HG03280 (cell line): ENCODE data around the gene ZNF335.
"Not testable (repeated sequence)": the region's sequence is repeated elsewhere in the genome, so short reads cannot be mapped to it uniquely, and the experiment has no call there.

ENCODE experiments used
- ATAC-seq: cut with Tn5 transposase; IDR thresholded peaks from one replicate; pipeline ENCODE4 v1.9.1; 2021; ENCODE audit warnings: mild to moderate bottlenecking, moderate library complexity; ENCODE audit not compliant: unreplicated experiment

Gene ZNF335

GRCh38 chr20:45971425-45971674 lies 653 bp downstream of the ZNF335 start:
- peak; percentile 28 for ATAC-seq

DNA sequence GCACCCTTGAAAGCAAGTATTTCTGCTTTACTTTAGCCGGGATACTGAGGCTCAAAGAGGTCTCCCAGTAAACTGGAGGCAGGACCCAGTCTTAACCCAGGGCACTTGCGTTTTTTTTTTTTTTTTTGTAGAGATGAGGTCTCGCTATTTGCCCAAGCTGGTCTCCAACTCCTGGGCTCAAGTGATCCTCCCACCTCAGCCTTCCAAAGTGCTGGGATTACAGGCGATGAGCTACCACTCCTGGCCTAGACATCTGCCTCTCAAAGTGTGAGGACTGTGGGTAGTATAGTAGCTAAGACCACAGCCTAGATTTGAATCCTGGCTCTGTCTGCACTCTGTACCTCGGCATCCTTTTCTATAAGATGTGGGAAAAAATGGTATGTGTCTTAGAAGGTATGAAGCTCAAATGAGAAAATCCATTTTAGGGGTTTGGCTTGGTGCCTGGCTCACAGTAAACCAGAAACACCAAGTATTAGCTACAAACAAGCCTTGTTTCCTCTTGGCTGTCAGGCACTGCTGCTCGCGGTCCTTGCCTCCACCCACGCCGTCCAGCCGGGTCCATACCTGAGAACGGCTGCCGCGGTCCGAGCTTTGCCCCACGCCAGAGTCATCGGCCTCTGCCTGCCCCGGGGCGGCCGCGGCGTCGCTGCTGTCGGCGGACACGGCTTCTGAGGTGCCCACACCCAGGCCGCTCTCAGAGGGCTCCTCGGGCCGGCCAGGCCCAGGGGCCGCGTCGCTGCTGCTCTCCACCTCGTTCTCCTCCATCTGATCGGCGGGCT lies 1.2 kb downstream of the ZNF335 start:
- ATAC-seq, result peak; percentile 7

DNA sequence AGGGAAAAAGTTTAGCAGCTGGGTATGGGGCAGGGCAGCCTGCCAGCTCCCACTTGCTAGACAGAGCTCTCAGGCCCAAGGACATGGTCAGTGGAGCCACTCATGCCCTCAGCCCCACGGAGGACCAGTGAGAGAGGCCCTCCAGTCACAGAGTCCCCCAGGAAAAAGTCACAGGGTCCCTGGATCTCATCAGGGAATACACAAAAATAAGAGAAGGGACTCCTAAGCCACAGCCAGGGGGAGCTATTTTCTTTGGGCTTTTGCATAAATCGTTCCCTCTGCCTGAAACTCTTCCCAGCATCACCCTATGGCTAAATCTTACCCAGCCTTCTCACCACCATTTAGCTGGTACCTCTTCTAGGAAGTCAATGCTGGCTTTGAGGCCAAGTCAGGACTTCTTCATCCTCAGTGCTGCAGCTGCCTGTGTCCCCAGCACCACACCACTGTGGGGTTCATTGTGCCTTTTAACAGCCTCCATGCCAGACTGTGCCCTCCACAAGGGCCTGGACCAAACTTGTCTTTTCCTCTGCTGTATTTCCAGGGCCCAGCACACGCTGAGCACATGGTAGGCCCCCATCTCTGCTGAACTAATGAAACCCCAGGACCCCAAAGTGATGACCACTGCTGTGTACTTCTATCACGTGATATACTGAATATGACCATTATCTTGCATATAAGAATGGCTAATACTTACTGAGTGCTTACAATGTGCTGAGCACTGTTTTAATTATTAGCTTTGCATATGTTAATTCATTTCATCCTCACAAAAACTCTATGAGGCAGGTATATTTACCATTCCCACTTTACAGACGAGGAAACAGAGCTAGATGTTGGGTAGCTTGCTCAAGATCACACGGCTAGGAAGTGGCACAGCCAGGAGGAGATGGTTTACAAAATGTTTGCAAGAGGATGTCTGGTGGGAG lies 2.0 kb downstream of the ZNF335 start:
- no peak for ATAC-seq

- ATAC-seq, result no peak
Observed at GRCh38 chr20:45968801-45969711, 2.9 kb downstream of the ZNF335 start.

DNA sequence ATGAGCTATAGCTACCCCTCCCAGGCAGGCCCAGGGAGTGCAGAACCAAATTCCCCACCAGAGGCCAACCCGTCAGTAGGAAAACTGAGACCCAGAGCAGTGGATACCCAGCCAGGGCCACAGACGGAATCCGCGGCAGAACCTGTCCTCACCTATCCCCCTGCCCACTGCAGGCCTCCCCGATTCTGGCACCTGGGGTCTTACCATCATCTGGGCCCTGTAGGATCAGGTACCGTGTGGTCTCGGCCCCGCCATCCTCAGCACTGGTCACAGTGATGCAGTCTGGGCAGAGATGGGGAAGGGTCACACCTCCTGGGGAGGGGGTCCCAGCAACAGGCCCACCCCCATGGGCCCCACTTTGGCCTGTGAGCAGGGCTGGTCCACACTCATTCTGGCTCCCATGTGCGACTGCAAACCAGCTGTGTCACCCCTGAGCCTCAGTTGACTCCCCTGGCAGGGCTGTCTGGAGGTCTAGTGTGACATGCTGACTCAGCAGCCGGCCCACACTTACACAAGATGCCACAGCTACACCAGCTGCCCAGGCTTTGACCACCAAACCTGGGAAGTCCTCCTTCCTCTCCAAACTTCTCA lies 3.8 kb downstream of the ZNF335 start:
- no peak for ATAC-seq

DNA sequence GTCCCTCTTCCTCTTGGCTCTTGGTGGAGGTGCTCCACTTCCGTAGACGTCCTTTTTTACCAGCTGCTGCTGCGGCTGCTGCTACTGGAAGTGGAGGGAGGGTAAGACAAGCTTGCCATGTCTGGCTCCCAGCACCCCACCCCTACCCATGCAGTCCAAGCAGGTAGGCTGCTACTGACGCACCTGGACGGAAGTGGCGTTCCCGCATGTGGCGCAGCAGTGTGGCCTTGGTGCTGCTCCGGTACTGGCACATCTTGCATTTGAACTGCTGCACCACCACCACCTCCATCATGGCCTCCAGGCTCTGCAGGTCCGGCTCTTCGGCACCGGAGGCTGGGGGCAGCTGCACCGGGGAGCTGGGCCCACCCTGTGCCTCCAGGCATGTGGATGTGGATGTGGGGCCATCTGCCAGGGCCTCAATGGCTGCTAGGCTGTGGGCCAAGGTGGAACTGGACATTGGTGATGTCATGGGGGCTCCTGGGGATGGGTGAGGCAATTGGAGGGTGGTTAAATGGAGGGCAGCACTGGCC lies 4.4 kb downstream of the ZNF335 start:
- ATAC-seq, result no peak

DNA sequence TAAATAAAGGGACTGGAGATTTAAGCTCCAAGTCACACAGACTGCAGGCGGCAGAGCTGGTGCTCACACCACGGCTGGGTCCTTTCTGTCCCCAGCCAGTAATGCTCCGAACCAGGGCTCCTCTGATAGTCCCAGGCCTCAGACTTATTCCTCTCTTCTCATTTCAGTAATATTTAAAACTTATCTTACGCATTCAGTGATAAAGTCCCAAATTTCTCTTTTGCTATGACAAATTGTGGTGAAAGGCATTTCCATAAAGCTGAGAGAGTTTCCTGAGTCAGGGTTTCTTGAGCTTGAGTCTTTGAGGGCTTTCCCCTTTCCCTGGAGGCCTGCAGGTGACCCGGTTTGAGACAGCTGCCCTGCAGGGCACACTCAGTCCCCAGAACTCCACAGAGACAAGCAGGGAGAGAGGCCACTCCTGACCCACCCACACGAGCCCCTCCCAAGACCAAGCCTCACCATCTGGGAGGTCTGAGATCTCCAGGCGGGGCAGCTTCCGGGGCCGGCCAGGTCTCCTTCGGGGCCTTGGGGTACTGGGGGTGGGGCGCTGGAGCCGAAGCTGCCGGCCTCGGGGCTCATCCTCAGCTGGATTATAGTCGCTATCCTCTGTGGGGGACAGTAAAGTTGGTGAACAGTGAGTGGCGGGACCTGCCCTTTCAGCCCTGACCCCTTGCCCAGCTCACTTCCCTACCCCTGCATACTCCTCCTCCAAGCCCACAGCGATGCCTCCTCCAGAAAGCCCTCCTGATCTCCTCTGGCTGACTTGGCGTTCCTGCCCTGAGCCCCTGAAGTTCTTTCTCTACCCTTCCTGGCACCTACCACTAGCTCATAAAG lies 6.6 kb downstream of the ZNF335 start:
- no peak for ATAC-seq

- no peak for ATAC-seq
Observed at GRCh38 chr20:45964006-45964400, 8.0 kb downstream of the ZNF335 start.

GRCh38 chr20:45963059-45964005 lies 8.7 kb downstream of the ZNF335 start:
- ATAC-seq, result no peak

- no peak for ATAC-seq
Observed at GRCh38 chr20:45962031-45962755, 9.8 kb downstream of the ZNF335 start.

DNA sequence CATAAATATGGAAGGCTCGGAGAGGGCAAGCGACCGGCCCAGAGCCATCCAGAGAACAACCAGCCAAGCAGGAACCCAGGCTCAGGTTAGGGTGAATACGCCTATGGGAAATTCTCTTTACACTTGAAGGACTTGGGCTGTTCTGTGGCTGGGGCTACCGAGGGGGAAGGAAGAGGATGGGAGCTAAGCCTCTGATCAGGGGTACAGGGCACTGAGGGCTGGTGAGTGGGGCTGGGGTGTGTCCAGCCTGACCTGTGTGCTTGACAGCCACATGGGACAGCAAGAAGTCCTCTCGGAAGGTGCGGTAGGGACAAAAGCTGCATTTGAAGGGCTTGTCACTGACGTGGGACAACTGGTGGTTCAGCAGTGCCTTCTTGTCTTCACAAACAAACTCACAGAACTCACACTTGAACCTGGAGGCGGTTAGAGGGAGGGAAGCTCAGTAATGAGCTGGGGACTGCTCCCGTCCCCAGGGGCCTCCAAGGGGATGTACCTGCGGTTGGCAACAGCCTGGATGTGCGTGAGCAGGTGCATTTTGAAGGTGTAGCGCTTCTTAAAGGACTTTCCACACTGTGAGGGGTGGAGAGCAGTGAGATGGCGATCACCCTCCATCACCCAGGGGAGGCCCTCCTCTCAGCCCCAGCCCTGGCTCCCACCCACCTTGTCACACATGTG lies 11.9 kb downstream of the ZNF335 start:
- ATAC-seq, result no peak

- no peak for ATAC-seq
Observed at GRCh38 chr20:45959126-45959525, 12.9 kb downstream of the ZNF335 start.

DNA sequence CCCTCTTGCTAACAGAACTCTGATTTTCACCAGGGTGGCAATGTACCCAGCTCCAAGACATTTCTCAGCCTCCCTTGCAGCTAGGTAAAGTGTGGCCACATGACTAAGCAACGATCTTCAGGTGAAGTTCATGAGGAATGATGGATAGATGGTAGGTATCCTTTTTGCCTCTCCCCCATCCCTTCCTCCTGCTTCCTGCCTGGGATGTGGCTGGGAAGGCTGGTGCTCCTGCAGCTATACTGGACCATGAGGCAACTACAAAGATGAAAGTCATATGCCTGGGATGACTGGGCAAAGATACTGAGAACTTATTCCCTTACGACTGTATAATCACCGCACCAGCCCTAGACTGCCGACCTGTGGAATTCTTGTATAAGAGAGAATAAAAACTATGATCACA lies 13.4 kb downstream of the ZNF335 start:
- no peak for ATAC-seq

DNA sequence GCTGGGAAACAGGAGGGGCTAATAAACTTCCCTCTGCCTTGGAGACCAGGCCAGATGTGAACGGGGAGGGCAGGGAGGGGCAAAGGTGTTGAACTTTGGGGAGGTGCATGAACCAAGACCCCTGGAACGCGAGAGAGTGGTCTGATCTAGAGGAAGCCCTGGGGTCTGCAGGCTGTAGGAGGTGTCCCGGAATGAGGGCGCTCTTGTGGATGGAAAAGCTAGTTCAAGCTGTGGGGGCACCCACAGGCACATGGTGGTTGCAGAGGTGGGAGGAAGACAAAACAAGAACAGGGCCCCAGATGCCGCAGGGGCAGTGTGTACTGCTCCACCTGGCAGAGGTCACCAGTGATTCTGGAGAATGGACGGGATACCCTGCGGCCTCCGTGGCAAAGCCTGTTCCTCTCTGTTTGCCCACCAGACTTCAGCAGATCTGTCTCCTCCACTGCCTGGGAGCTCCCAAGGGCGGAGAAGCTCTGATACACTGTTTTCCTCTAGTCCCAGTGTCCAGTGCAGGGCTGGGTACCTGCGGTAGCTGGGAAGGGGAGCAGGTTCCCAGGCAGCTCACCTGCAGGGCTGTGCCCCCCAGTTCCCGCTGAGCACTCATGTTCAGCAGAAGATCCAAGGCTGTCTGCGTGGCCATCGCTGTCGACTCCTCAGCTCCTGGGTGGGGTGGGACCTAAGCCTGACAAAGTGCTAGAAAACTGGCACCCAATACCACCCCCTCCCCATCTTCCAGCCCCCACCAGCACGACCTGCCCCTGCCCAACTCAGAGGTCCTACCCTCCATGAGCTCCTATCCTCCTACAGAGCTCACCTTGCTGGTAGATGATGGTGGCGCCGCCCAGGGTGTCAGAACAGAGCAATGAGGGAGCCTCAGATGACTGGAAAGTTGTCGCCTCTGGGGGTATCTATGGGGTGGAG lies 14.7 kb downstream of the ZNF335 start:
- no peak for ATAC-seq

DNA sequence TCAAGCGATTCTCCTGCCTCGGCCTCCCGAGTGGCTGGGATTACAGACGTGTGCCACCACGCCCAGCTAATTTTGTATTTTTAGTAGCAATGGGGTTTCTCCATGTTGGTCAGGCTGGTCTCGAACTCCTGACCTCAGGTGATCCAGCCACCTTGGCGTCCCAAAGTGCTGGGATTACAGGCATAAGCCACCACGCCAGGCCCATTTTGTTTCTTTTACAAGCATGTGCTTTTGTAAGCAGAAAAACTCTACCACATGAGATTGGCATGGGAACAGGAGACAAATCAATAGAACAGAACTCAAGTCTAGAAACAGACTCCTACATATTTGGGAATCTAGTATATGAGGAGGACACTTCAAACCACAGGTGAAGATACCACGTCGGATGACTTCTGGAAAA lies 15.7 kb downstream of the ZNF335 start:
- not testable (repeated sequence) for ATAC-seq

GRCh38 chr20:45953672-45954071 lies 18.3 kb downstream of the ZNF335 start:
- ATAC-seq, result no peak
